ENCODE measurements around the gene ARHGAP9. TPM values are rescaled to one million over a fixed set of nuclear protein-coding genes. Genes with fewer than 3 reads are reported as not detected.

ARHGAP9 gene
- total RNA-seq, 2 experiments from 2014 or later = 354 to 370 TPM

- Histone ChIP-seq H3K27ac (ENCODE audit: low read depth in 1 of 2, low read length in 2 of 2) (no peak overlapping the region), H3K4me3 (ENCODE audit: low read length) (no peak overlapping the region), H3K36me3 (ENCODE audit: insufficient read depth, low read length) (peaks cover 43% of the 10 kb centered on the region), H3K4me1 (ENCODE audit: insufficient read depth, low read length) (peaks cover 26% of the 10 kb centered on the region), H3K9me3 (ENCODE audit: control insufficient read depth in 1 of 2, insufficient read depth in 1 of 2, low read length in 2 of 2) (no peaks in the 10 kb centered on the region), H3K27me3 (ENCODE audit: control insufficient read depth in 1 of 2, insufficient read depth in 2 of 2, low read length in 2 of 2) (no peaks in the 10 kb centered on the region)
- H3K4me3 Mint-ChIP-seq = peak overlapping the region; percentile 54
- POLR2A ChIA-PET = interaction anchor here (0.7 to 2.4 kb wide), 4 partner anchors 12 to 33 kb away, joined by 3 to 7 read pairs (median 4); partner anchors contain the start of genes ARHGAP9, DDIT3 and GLI1
- intact Hi-C loops (cut with DNase I, micrococcal nuclease) = loop anchor here in 1 of 2 experiments (2.0 kb wide), 1 partner anchor 15 kb away; no protein-coding TSS in a partner anchor
- DNase-seq = peak in 1 of 14 experiments; percentile 31
- peaks cover 35% of the 10 kb centered on the region for H3K4me1 Mint-ChIP-seq (ENCODE audit: low read depth)
- H3K9me3 Mint-ChIP-seq = no peaks in the 10 kb centered on the region
- ATAC-seq (ENCODE audit: poor library complexity) = peak; percentile 28
- peak overlapping the region; percentile 28 for H3K27ac Mint-ChIP-seq
- CTCF ChIA-PET = interaction anchor here (0.7 to 1.5 kb wide), 3 partner anchors 12 to 32 kb away, joined by 4 to 5 read pairs (median 4); partner anchors contain the start of gene GLI1
- H3K36me3 Mint-ChIP-seq (ENCODE audit: low read depth) = peaks cover 73% of the 10 kb centered on the region
- TF ChIP-seq CTCF (IDR thresholded peaks at IDR 0.05) = no peak
- no peaks in the 10 kb centered on the region for H3K27me3 Mint-ChIP-seq
These were observed 12.0 kb upstream of the ARHGAP9 start for GRCh38 chr12:57491393-57492280.

- DNase-seq = no peak
- ChIA-PET CTCF (interaction anchor here (1.6 kb wide), 1 partner anchor 31 kb away, joined by 3 read pairs; the partner anchor contains the start of gene GLI1), POLR2A (interaction anchor here (1.2 to 2.4 kb wide), 3 partner anchors 10 to 30 kb away, joined by 3 to 7 read pairs (median 3); partner anchors contain the start of genes ARHGAP9 and DDIT3)
- TF ChIP-seq CTCF (IDR thresholded peaks at IDR 0.05) = no peak
- Mint-ChIP-seq H3K4me3 (no peak overlapping the region), H3K9me3 (no peaks in the 10 kb centered on the region), H3K36me3 (ENCODE audit: low read depth) (peaks cover 62% of the 10 kb centered on the region), H3K27me3 (no peaks in the 10 kb centered on the region), H3K4me1 (ENCODE audit: low read depth) (peaks cover 35% of the 10 kb centered on the region), H3K27ac (no peak overlapping the region)
- no peaks in the 10 kb centered on the region for H3K9me3 ChIP-seq (ENCODE audit: control insufficient read depth in 1 of 2, insufficient read depth in 1 of 2, low read length in 2 of 2)
- no peak overlapping the region for H3K4me3 ChIP-seq (ENCODE audit: low read length)
- no peaks in the 10 kb centered on the region for H3K27me3 ChIP-seq (ENCODE audit: control insufficient read depth in 1 of 2, insufficient read depth in 2 of 2, low read length in 2 of 2)
- no peak overlapping the region for H3K27ac ChIP-seq (ENCODE audit: low read depth in 1 of 2, low read length in 2 of 2)
- H3K36me3 ChIP-seq (ENCODE audit: insufficient read depth, low read length) = peaks cover 40% of the 10 kb centered on the region
- intact Hi-C loops (cut with DNase I, micrococcal nuclease) = loop anchor here in 1 of 2 experiments (2.0 kb wide), 1 partner anchor 13 kb away; no protein-coding TSS in a partner anchor
- no peak for ATAC-seq (ENCODE audit: poor library complexity)
- peaks cover 26% of the 10 kb centered on the region for H3K4me1 ChIP-seq (ENCODE audit: insufficient read depth, low read length)
These were observed 10.5 kb upstream of the ARHGAP9 start for GRCh38 chr12:57490126-57490525.

- Histone ChIP-seq H3K27me3 (ENCODE audit: control insufficient read depth in 1 of 2, insufficient read depth in 2 of 2, low read length in 2 of 2) (no peaks in the 10 kb centered on the region), H3K9me3 (ENCODE audit: control insufficient read depth in 1 of 2, insufficient read depth in 1 of 2, low read length in 2 of 2) (no peaks in the 10 kb centered on the region), H3K4me3 (ENCODE audit: low read length) (peak overlapping the region; percentile 98), H3K36me3 (ENCODE audit: insufficient read depth, low read length) (peaks cover 40% of the 10 kb centered on the region), H3K27ac (ENCODE audit: low read depth in 1 of 2, low read length in 2 of 2) (peak overlapping the region; percentile 24 to 80), H3K4me1 (ENCODE audit: insufficient read depth, low read length) (peaks cover 26% of the 10 kb centered on the region)
- peaks cover 35% of the 10 kb centered on the region for H3K4me1 Mint-ChIP-seq (ENCODE audit: low read depth)
- intact Hi-C loops (cut with DNase I, micrococcal nuclease) = loop anchor here in 1 of 2 experiments (1.0 to 5.0 kb wide), 2 partner anchors 30 to 58 kb away; partner anchors contain the start of gene DCTN2
- peak overlapping the region; percentile 90 for H3K27ac Mint-ChIP-seq
- H3K36me3 Mint-ChIP-seq (ENCODE audit: low read depth) = peaks cover 57% of the 10 kb centered on the region
- ChIA-PET CTCF (interaction anchor here (1.4 to 1.6 kb wide), 2 partner anchors 30 kb away, joined by 3 to 5 read pairs; partner anchors contain the start of gene GLI1), POLR2A (interaction anchor here (1.4 to 2.5 kb wide), 3 partner anchors 9 to 31 kb away, joined by 3 to 10 read pairs (median 7); partner anchors contain the start of genes ARHGAP9 and DDIT3)
- peak overlapping the region; percentile 98 for H3K4me3 Mint-ChIP-seq
- ATAC-seq (ENCODE audit: poor library complexity) (no peak), DNase-seq (no peak)
- H3K27me3 Mint-ChIP-seq = no peaks in the 10 kb centered on the region
- no peaks in the 10 kb centered on the region for H3K9me3 Mint-ChIP-seq
- no peak for TF ChIP-seq CTCF (IDR thresholded peaks at IDR 0.05)
These were observed 9.5 kb upstream of the ARHGAP9 start for GRCh38 chr12:57489157-57489641.
